ENCODE measurements around the gene CSNK1A1. TPM values are rescaled to one million over a fixed set of nuclear protein-coding genes. Genes with fewer than 3 reads are reported as not detected.

CSNK1A1 gene
- total and polyA plus RNA-seq, 4 donors: 43.0 to 108 (median 78.2) TPM

GRCh38 chr5:149529463-149529862 is 21.8 kb downstream of the CSNK1A1 start:
- no peak for DNase-seq (ENCODE audit: low spot score)
- Histone ChIP-seq H3K36me3 (ENCODE audit: control insufficient read depth in 4 of 4, insufficient read depth in 3 of 4, low read depth in 1 of 4, low read length in 3 of 4) (no peaks in the 10 kb centered on the region), H3K4me1 (ENCODE audit: control insufficient read depth in 4 of 4, insufficient read depth in 4 of 4, low read length in 3 of 4) (peaks cover 10 to 37% (median 18%) of the 10 kb centered on the region in 4 donors), H3K27ac (ENCODE audit: low read depth in 1 of 2, low read length in 2 of 2) (no peak overlapping the region), H3K9ac (ENCODE audit: low read depth in 1 of 2, low read length in 2 of 2) (no peak overlapping the region), H3K9me3 (ENCODE audit: control insufficient read depth in 4 of 4, low read length in 3 of 4) (no peaks in the 10 kb centered on the region), H3K27me3 (ENCODE audit: control insufficient read depth in 4 of 4, insufficient read depth in 4 of 4, low read length in 3 of 4) (no peaks in the 10 kb centered on the region), H3K4me3 (ENCODE audit: low read depth in 1 of 3, low read length in 3 of 3) (no peak overlapping the region)
- TF ChIP-seq MAX (IDR thresholded peaks at IDR 0.05): no peak
- TF ChIP-seq RXRA (IDR thresholded peaks at IDR 0.05): no peak
- no peak for TF ChIP-seq ATF3 (IDR thresholded peaks at IDR 0.05)
- no peak for TF ChIP-seq FOXA2 (IDR thresholded peaks at IDR 0.05)
- TF ChIP-seq TAF1 (conservative IDR thresholded peaks at IDR 0.05): no peak
- no peak for TF ChIP-seq ZBTB33 (IDR thresholded peaks at IDR 0.05)
- TF ChIP-seq FOXA1 (IDR thresholded peaks at IDR 0.05): no peak
- TF ChIP-seq YY1 (IDR thresholded peaks at IDR 0.05): no peak
- TF ChIP-seq NR2F2 (IDR thresholded peaks at IDR 0.05): no peak
- TF ChIP-seq EGR1 (IDR thresholded peaks at IDR 0.05; ENCODE audit: low read depth in 2 of 2): no peak
- TF ChIP-seq HNF4G (IDR thresholded peaks at IDR 0.05): no peak
- no peak for TF ChIP-seq CTCF (IDR thresholded peaks at IDR 0.05; ENCODE audit: low read depth, low read length, missing input control)
- TF ChIP-seq RAD21 (IDR thresholded peaks at IDR 0.05): no peak
- no peak for TF ChIP-seq HNF4A (conservative IDR thresholded peaks at IDR 0.05)
- TF ChIP-seq REST (IDR thresholded peaks at IDR 0.05): no peak
- TF ChIP-seq SP1 (IDR thresholded peaks at IDR 0.05): no peak
- TF ChIP-seq JUND (IDR thresholded peaks at IDR 0.05): no peak
- no peak for TF ChIP-seq GABPA (IDR thresholded peaks at IDR 0.05 in 1 of 2, conservative IDR thresholded peaks at IDR 0.05 in 1 of 2)

Data from liver (tissue), 9 donors.